PFSK-1 (cell line): ENCODE data around the gene NOX3.

Experiments
- POLR2AphosphoS5 ChIP-seq: IDR thresholded peaks from 2 replicates; pipeline ENCODE4 v1.6.1; 2012; ENCODE audit warnings: low read depth, mild to moderate bottlenecking, control low read depth, low read length, moderate library complexity
- REST ChIP-seq, 2 experiments: IDR thresholded peaks; 2 replicates each; pipeline versions ENCODE4 v1.6.1 to v1.8.0; 2011 to 2012; ENCODE audit warnings: low read depth in 2 of 2, low read length in 2 of 2, control low read depth in 1 of 2, inconsistent platforms in 1 of 2, mild to moderate bottlenecking in 1 of 2, moderate library complexity in 1 of 2; ENCODE audit not compliant: insufficient read depth in 1 of 2
- SIN3A ChIP-seq: IDR thresholded peaks from 2 replicates; pipeline ENCODE4 v1.6.1; 2012; ENCODE audit warnings: mild to moderate bottlenecking, low read length, moderate library complexity, borderline replicate concordance; ENCODE audit not compliant: insufficient read depth
- TAF1 ChIP-seq: IDR thresholded peaks from 2 replicates; pipeline ENCODE4 v1.6.1; 2012; ENCODE audit warnings: low read length, control low read depth, borderline replicate concordance; ENCODE audit not compliant: insufficient read depth

- TF ChIP-seq POLR2AphosphoS5 (no peak), REST (IDR thresholded peaks at IDR 0.05; ENCODE audit: insufficient read depth in 1 of 2, low read depth in 2 of 2, low read length in 2 of 2) (no peak), SIN3A (no peak), TAF1 (no peak)
Observed at GRCh38 chr6:155454471-155454870, 1.2 kb downstream of the NOX3 start.
